ENCODE data around the gene TNNI2.

GRCh38 chr11:1864831-1865665 is 26.3 kb downstream of the TNNI2 start:
- TF ChIP-seq EZH2 (IDR thresholded peaks at IDR 0.05; ENCODE audit: borderline replicate concordance) (no peak), CTCF (IDR thresholded peaks at IDR 0.05; ENCODE audit: poor library complexity) (no peak)

Measured in hepatocyte (in vitro differentiated cells).